Measurements from ENCODE around the gene TRIM64.
"Not testable (repeated sequence)": the region's sequence is repeated elsewhere in the genome, so short reads cannot be mapped to it uniquely, and the experiment has no call there.

DNA sequence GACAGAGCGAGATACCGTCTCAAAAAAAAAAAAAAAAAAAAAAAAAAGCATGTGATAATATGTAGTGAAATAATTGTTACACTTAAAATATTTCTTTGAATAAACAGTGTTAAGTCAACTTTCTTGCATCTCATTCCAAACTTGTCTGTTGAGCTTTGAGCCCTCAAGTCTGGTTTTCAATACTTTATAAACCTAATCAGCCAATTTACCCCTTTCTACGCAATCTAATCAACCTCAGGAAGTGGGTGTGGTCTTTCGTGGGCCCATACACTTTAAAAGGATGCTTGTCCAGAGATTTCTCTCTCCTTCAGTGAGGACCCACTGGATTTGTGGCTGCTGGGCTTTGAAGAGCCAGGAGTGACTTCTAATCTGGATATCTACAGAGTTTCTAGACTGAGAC is at the start of gene TRIM64:
- TF ChIP-seq POLR2A (IDR thresholded peaks at IDR 0.05): not testable (repeated sequence)
- TF ChIP-seq, protein P1, sequence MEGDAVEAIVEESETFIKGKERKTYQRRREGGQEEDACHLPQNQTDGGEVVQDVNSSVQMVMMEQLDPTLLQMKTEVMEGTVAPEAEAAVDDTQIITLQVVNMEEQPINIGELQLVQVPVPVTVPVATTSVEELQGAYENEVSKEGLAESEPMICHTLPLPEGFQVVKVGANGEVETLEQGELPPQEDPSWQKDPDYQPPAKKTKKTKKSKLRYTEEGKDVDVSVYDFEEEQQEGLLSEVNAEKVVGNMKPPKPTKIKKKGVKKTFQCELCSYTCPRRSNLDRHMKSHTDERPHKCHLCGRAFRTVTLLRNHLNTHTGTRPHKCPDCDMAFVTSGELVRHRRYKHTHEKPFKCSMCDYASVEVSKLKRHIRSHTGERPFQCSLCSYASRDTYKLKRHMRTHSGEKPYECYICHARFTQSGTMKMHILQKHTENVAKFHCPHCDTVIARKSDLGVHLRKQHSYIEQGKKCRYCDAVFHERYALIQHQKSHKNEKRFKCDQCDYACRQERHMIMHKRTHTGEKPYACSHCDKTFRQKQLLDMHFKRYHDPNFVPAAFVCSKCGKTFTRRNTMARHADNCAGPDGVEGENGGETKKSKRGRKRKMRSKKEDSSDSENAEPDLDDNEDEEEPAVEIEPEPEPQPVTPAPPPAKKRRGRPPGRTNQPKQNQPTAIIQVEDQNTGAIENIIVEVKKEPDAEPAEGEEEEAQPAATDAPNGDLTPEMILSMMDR (IDR thresholded peaks at IDR 0.05): not testable (repeated sequence)

Measured in upper lobe of left lung (tissue), 4 donors.